HG03066 (cell line): ENCODE data around the gene TANGO6.
"Not testable (repeated sequence)": the region's sequence is repeated elsewhere in the genome, so short reads cannot be mapped to it uniquely, and the experiment has no call there.

Source experiments
- ATAC-seq: cut with Tn5 transposase; IDR thresholded peaks from one replicate; pipeline ENCODE4 v1.9.1; 2021; ENCODE audit warnings: low read depth; ENCODE audit not compliant: unreplicated experiment

The TANGO6 gene

DNA sequence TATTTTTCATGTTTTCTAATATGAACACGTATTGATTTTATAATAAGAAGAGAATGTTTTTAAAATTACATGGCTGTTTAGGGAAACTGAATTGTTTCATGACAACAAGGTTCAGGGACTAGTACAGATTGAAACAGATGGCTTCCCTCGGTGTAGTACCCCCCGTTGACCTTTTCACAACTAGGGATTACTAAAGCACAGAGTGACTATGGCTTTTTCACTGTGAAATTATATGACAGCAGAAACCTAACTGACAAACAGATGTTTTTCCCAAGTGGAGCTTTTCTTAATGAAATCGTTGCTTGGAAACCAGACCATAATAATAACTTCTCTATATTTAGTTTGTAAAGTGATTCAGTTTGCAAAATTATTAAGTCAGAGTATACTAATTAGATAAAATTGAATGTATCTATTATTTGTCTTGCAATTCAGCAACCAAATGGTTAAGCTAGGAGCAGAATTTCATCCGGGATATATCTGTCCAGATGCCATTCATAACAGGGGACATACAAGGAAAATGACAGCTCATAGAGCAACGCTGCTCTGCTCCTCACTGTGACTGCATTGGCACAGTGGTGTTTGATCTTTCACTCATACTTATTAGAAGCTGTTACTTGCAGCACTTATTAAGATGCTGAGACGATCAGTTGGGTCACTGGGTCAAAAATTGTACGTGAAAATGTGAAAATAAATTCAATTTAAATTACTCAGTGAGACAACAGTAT lies 111.7 kb downstream of the TANGO6 start:
- no peak for ATAC-seq

- no peak for ATAC-seq
Measured at GRCh38 chr16:68960910-68961309, 117.6 kb downstream of the TANGO6 start.

GRCh38 chr16:68961778-68962402 lies 118.6 kb downstream of the TANGO6 start:
- ATAC-seq: no peak

GRCh38 chr16:68969338-68969737 lies 126.0 kb downstream of the TANGO6 start:
- no peak for ATAC-seq

GRCh38 chr16:68972013-68972412 lies 128.7 kb downstream of the TANGO6 start:
- ATAC-seq: no peak

DNA sequence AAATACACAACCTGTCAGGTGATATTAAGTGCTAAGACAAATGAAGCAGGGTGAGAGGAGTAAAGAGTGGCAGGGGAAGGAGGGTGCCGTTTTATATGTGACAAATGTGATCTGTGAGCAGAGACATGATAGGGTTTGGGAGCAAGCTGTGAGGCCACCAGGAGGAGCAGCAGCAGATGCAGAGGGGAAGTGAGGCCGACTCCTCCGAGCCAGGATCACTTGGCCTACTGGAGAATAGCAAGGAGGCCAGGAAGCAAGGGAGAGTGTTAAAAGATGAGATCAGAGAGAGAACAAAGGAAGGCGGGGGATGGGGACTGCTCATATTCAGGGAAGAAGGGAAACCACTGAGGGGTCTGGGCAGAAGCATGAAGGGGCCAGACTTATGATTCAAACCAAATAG lies 129.4 kb downstream of the TANGO6 start:
- no peak for ATAC-seq

DNA sequence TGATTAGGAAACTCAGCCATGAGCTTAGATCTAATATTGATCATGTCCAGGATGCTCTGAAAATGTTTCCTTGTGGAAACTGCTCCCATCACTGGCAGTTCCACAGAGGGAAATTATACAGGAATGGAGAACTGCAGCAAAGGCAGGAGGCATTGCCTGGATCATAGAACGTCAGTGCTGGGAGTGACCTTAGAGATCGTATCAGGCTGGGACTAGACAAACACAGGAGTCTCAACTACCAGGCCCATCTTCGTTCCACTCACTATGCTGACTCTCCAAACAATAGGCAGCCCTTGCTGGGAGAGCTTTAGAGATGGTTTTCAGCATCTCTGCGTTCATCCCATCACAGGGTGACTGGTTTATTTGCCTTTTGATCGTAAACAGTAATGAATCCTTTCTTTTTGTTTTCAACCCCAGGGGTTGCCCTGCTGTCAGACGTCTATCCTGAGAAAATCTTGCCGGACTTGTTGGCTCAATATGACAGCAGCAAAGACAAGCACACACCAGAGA lies 130.3 kb downstream of the TANGO6 start:
- ATAC-seq: no peak

DNA sequence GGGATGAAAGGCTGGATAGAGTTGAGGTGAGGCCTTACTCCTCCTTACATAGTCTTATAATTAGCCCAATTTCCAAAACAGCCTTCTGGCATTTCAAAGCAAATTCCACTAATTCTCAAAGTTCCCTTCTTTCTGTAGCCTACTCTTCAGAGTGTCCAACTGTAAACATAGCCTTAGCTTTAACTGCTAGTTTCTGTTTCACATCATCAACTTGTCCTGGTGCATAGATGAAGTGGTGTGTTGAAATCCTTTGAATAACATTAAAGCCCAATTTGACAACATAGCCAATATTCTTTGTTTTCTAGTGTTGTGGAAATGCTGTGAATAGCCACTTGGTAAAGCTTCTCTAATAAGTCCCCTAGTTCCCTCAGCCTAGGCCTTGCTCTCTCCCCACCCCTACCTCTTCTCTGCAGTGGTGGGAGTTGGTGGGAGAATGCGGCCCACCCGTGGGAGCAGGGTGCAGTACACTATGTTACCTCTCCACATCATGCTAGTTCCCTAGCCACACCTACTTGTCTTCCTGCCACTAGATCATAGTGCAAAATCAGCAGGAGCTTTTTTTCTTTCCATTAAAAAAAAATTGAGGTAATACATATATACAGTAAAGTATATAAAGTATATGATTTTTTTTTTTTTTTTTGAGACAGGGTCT lies 135.1 kb downstream of the TANGO6 start:
- no peak for ATAC-seq

DNA sequence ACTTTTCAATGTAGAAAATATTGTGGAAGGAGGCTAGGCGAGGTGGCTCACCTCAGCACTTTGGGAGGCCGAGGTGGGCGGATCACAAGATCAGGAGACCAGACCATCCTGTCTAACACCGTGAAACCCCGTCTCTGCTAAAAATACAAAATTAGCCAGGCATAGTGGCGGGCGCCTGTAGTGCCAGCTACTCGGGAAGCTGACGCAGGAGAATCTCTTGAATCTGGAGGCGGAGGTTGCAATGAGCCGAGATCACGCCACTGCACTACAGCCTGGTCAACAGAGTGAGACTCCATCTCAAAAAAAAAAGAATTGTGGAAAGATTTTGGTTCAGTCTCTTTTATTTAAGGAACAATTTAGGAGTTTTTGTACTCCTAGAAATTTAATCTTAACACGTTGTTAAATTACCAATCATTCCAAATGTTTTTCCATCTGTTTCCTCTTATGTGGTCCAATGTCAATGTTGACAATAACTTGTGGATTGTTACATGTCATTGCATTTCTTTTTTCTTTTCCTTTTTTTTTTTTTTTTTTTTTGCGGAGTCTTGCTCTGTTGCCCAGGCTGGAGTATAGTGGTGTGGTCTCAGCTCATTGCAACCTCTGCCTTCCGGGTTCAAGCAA lies 137.5 kb downstream of the TANGO6 start:
- no peak for ATAC-seq

GRCh38 chr16:68981971-68982370 lies 138.6 kb downstream of the TANGO6 start:
- ATAC-seq: no peak

DNA sequence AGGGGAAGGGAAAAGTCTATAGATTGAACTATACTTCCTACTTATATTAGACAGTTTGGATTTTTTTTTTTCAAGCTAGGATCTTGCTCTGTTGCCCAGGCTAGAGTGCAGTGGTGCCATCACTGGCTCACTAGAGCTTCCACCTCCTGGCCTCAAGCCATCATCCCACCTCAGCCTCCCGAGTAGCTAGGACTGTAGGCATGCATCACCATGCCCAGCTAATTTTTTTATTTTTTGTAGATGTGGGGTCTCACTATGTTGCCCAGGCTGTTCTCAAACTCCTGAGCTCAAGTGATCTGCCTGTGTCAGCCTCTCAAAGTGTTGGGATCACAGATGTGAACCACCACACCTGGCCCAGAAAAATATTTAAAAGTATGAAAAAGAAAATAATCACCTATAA lies 141.1 kb downstream of the TANGO6 start:
- ATAC-seq: no peak

GRCh38 chr16:68985268-68985667 lies 141.9 kb downstream of the TANGO6 start:
- no peak for ATAC-seq

DNA sequence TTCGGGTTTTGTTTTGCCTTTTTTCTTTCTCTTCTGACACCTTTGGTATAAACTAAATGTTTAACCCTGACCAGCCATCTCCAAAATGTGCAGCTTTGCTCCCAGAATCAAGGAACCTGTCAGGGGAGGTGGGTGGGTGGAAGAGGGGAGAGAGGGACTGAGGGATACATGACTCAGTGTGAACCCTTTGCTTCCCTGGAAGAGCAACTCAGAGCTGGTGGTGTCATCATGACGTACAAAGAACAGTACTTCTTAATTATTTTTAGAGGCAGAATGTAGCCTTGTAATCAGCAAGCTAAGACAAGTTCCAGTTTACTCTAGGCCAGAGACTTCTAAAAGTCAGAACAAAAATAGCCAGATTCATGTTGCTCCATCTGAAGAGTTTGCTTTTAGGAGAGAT lies 142.5 kb downstream of the TANGO6 start:
- no peak for ATAC-seq

- no peak for ATAC-seq
Measured at GRCh38 chr16:68987734-68988457, 144.6 kb downstream of the TANGO6 start.

- ATAC-seq: not testable (repeated sequence)
Measured at GRCh38 chr16:68990172-68990845, 147.0 kb downstream of the TANGO6 start.

- ATAC-seq: no peak
Measured at GRCh38 chr16:68991075-68991474, 147.7 kb downstream of the TANGO6 start.

- no peak for ATAC-seq
Measured at GRCh38 chr16:68992521-68992920, 149.2 kb downstream of the TANGO6 start.

- no peak for ATAC-seq
Measured at GRCh38 chr16:68993456-68993855, 150.1 kb downstream of the TANGO6 start.

GRCh38 chr16:68993885-68994284 lies 150.6 kb downstream of the TANGO6 start:
- no peak for ATAC-seq

- no peak for ATAC-seq
Measured at GRCh38 chr16:68994324-68994723, 151.0 kb downstream of the TANGO6 start.
